HG02938 (cell line): ENCODE results near the gene ADRM1.

Experiments used
- ATAC-seq: cut with Tn5 transposase; IDR thresholded peaks from one replicate; pipeline ENCODE4 v1.9.1; 2021; ENCODE audit warnings: mild to moderate bottlenecking, moderate library complexity; ENCODE audit not compliant: unreplicated experiment

ADRM1 gene

DNA sequence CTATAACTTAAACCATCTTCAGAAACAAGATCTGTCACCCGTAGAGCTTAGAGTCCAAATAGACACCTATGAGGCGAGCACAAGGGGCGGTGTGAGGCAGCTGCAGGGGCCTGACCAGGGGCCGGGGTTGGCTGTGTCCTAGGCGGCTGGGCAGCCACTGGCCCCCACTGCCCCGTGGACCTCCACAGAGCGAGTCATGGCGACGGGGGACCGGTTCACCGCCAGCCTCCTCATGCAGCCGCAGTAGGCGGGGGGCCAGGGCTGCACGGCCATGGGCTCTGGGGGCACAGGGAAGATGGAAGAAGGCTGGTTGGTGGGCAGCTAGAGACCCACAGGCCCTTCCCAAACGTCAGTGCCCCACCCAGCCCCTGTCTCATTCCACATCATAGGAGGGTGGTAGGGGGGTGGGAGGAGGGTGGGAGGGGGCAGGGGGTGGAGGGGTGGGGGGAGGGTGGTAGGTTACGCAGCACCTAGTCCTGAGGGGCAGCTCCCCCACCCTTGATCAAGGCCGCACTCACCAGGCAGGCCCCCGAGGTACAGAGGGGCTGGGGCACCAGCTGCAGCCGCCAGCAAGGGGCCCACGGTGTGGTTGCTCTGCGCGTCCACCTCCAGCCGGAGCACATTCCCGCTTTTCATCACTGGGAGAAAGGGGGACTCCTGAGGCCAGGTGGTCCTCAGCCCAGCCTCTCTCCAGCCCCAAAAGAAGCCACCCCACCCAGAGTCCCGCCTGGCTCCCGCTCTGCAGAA is 6.6 kb downstream of the ADRM1 start:
- ATAC-seq = no peak

DNA sequence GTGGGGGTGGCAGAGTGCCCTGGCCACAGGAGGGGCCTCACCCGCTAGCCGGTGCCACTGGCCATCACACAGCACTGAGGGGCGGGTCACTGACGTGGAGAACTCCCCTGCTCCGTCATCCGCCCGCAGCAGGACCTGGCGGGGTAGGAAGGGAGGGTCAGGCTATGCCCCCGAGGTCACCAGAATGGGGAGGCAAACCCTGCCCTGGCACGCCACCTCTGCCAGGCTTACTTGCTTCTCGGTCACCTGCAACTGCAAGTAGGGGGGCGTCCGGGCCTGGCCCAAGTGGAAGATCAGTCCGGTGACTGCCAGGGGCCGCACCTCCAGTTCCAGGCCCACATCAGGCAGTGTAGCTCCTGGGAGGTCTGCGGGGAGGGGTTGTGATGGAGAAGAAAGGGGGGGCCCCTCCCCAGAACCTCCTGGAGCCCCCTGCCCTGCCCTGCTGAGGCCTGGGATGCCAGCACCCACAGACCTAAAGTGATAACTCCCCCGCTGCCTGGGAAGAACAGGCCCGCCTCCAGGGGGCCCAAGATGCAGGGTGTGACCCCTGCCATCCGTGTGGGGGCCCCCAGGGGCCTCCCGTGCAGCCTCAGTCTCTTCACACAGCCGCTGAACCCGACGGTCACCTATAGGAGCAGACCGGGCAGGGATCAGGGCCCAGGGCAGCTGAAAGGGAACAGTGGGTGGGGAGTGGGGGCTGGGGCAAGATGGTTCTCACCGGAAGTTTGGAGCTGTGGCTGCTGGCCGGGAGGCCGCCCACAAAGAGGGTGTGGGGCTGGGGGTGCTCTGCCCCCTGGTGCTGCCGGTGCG is 7.4 kb downstream of the ADRM1 start:
- no peak for ATAC-seq

DNA sequence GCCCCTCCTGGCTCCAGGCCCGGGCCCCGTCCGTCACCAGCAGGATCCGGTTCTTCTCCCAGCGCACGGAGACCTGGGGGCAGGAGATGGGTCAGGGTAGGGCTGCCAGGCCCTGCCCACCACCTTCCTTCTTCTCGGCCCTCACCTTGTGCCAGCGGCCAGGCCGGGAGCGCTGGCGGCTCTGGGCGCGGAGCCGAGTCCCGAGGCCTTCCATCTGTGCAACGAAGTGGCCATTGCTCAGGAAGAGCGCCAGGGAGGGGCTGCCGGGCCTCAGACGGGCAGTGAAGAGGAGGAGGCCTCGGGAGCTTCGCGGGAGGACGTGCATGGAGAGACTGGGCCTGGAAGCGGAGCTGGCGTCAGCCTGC is 7.9 kb downstream of the ADRM1 start:
- ATAC-seq = no peak

DNA sequence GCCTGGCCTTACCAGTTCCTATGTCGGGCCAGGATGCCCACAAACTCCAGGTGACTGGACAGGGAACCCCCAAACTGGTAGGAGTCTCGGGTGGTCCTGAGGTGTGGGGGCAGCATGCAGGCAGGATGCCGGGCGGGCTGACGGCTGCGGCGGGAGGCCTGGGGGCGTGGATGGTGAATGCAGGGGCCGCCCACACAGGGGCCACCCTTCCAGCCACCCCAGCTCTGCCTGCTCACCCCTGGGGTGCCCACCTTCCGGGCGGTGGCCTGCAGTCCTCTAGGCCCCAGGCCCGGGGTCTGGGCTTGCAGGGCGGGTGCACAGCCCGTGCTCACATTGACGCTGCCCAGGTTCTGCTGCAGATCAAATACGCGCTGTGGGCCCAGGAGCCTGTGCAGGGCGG is 8.4 kb downstream of the ADRM1 start:
- no peak for ATAC-seq

DNA sequence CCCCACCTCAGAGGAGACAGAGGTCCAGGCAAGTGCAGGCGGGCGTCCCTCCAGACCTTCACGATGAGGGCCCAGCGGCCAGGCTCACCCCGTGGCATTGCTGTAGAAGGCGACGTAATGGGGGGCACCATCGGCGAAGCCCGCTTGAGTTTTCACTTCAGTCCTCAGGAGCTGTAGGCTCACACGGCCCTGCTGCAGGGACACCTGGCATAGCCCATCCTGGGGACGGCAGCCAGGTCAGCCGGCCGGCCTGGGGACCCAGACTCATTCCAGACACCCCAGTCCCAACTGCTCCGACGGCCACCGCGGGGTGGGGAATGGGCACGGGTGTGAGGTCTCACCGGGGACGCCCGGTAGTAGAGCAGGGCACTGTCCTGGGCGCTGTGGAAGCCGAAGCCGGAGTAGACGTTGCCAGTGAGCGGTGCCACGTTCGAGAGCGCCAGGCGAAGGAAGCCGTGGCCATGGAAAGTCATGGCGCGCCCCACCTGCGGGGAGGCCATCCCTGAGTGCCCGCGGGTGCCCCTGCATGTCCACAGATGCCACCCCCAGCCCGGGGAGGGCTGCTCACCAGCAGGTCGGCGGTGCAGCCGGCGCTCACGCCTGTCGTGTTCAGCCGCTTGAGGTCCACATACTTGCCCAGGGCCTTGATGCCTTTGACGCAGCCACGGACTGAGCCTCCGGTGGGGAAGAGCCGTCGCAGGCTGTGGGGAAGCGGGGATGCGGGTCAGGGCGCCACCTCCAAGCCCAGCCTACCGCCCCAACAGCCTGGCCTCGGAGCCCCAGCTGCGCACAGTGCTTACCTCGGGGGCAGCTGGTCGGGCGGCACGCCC is 9.2 kb downstream of the ADRM1 start:
- ATAC-seq = no peak

DNA sequence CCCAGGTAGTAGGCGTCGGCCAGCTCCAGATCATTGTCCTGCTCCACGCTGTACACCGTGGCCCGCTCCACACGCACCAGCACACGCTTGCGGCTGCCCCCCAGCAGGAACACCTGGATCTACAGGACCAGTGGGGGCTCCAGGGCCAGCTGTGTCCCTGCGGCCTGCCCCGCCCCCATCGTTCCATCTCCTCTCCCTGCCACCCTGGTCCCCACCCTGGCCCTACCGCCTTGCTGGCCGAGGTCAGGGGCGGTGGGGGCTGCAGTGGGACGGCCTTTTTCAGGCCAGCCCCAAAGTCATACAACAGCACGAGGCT is 9.8 kb downstream of the ADRM1 start:
- no peak for ATAC-seq

DNA sequence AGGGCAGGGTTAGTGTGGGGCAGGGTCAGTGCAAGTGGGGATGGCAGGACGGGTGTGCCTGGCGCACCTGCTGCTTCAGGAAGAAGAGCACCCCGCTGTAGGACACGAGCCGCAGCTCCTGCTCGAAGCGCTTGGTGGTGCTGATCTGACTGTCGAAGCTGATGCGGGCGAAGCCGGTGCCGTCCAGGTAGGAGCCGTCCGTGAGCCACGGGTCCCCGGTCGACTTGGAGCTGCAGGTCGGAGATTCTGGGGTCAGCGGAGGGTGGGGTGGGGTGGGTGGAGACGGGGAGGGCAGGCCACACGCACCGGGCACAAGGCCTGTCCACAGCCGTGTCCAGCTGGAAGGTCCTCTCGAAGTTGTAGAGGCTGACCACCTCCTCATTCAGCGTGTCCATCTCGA is 10.2 kb downstream of the ADRM1 start:
- no peak for ATAC-seq

DNA sequence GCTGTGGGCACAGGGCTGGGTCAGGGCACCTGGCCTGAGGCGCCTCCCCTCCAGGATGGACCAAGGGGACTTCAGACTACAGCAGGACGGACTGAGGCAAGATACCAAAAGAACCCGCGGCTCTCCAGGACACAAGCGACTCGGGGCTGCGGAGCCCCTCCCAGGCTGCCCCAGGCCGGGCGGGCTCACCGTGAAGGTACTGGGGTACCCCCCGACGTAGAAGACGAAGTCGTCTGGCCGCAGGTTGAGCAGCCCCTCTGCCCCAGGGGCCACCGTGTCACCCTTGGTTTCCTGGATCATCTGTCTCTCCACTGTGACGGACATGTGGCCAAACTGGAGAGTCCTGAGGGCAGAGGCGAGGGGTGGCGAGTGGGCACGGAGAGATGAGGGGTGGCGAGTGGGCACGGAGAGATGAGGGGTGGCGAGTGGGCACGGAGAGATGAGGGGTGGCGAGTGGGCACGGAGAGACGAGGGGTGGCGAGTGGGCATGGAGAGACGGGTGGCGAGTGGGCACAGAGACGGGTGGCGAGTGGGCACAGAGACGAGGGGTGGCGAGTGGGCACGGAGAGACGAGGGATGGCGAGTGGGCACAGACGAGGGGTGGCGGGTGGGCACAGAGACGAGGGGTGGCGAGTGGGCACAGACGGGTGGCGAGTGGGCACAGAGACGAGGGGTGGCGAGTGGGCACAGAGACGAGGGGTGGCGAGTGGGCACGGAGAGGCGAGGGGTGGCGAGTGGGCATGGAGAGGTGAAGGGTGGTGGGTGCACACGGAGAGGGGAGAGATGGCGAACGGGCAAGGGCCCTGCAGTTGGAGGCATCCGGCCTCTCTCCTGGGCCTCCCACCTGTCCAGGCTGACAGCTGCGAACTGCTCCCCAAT is 10.9 kb downstream of the ADRM1 start:
- no peak for ATAC-seq

DNA sequence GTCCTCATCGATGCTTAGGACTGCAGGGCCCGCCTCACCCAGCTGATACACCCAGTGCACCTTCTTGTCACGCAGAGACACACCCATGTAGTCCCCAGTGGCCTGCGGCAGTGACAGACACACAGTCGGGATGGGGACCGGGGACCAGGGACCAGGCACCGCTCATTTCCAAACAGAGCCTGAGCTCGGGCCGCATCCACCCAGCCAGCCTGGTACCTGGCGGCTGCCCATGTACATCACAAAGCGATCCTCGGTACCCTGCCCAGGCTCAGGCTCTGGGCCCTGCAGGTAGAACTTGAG is 11.5 kb downstream of the ADRM1 start:
- ATAC-seq = no peak

DNA sequence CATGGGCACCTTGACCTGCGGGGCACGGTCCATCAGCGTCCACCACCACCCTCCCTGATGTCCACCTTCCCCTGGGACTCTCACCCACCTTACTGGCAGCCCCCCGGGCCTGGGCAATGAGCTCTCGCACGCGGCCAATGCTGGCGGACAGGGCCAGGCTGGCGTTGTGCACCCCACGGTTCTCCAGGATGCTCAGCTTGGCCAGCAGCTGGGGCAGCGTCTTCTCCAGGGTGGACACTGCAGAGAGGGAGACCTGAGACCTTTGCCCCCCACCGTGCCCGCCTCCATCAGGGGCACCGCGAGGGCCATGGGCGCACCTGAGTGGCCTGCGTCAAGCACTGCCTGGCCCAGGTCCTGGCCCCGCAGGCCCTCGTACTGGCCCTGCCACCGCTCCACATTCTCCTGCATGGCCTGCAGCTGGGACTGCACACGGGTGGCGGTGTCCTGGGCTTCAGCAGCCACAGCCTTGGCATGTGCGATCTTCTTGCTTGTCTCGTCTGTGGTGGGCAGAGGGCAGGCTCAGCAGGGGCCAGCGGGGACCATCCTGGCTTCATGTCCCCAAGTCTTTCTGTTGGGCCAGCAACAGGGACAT is 12.0 kb downstream of the ADRM1 start:
- ATAC-seq = no peak

DNA sequence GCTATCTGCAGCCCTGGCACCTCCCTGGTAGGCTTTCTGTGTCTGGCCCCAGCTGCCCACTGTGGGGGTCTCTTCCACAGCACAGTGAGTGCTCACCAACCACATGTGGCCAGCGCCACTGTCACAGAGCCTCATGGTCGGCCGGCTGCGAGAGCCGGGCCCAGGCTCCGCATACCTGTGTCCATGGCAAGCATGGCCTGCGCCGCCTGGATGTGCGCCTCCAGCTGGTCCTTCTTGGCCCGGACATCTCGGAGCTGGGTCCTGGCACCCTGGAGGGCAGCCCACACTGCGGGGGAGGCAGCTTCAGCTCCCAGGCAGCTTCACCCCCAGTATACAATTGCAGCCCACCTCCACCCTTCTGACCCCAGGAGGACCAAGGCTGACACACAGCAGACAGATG is 13.0 kb downstream of the ADRM1 start:
- no peak for ATAC-seq

DNA sequence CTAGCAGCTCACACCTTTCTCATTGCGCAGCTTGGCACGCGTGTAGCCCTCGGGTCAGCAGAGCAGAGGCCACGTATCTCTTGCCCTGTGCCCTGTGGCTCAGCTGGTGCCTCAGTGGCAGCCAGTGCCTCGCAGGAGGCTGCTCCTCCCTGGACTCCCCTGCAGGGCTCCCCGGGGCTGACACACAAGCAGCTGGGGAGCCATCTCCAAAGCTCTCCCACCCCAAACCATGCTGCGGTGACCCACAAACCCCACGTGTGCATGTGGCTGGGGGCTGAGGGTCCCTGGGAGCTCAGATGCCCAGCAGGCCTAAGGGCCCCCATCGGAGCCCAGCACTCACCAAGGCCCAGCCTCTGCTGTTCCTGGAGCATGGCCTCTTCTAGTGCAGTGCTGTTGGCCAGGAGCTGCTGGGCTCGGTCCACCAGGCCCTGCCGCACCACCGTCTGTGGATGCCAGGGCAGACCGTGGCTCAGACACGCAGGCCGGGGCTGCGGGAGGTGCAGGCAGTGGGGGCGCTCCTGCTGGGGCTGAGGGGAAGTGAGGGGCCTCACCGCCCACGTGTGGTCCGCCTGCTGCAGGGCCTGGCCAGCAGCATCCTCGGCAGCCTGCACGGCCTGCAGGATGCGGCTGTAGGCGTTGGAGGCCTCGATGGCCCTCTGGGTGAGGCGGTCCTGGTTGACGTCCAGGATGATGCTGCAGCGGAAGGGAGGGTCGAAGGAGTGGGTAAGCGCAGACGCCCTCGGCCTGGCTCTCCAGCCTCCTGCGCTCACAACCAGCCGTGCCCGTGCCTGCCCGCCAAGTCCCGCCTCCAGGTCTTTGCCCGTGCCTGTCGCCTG is 13.8 kb downstream of the ADRM1 start:
- ATAC-seq = no peak

DNA sequence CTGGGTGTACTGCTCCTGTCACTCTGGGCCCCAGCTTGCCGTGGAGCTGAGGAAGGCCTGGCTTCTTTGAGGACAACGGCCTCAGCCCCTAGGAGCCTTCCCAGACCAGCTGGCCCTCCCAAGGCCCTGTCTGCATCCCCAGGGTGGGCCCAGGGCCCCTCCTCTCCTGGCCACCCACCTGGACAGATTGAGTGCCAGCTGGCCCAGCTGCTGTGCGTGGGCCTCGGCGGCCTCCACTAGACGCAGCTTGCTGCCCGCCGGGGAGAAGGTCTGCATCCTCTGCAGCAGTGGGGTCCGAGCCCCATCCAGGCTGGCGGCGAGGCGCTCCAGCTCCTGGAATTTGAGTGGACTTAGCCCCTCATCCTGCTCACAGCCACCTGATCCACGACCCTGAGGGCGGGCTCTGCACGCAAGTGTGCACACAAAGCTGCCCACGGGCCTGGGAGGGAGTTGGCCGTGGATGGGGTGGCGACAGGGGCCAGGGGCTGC is 14.4 kb downstream of the ADRM1 start:
- no peak for ATAC-seq

DNA sequence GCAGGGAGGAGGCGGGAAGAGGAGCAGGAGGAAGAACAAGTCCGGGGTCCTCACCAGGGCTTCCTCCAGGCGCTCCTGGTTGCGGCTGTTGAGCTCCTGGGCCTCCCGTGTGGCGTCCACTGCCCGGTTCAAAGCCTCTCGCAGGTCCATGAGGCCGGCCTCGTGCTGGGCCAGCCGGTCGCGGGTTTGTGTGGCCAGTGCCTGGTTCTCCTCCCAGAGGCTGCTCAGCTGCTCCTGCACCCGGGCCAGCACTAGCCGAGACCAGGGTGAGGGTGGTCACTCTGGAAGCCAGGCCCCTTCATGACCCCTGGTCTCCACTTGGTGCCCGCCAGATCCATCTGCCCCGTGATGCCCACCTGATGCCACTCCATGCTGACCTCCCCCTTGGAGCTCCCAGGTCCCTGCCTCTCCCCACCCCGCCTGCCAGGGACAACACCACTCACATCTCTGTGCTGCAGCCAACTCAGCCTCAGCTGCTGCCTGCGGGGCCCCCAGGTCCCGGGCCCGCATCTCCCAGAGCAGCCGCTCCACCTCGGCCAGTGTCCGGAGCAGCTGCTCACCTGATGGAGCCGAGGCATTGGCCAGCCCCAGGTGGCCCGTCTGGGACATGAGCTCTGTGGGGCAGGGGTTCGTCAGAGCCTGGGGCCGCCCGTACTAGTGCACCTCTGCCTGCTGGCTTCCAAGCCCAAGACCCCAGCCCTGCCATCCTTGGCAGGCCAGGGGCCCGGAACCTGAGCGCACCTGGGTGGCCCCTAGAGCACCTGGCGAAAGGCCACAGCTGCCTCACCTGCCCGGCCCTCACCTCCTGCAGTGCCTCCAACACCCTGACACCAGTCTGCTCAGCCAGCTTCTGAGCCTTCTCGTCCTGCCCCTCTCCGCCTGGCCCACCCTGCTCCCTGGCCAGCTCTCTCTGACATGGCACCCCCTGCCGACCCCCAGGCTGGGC is 15.9 kb downstream of the ADRM1 start:
- ATAC-seq = no peak

DNA sequence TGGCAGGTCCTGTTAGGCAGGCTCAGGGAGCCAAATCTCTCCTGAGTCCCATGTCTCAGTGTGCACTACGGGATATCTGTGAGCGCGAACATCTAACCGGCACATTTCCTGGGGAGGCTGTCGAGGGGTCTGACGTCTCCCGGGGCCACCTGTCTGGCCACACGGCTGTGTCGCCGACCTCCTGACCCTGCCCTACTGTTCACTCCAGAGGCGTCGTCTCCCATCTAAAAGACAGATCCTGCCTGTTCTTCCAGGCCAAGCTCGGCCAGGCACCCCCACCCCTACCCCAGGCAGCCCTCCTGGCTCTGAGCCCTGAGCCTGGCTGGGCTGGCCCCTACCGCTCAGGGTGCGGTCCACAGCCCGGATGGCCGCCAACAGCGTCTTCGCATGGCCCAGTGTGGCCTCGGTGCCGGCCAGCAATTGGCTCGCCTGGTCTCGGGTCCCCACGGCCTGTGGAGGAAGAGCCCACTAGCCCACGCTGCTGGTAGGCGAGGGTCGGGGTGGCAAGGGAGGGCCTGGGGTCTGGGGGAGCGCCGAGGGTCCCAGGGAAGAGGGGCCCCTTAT is 16.6 kb downstream of the ADRM1 start:
- no peak for ATAC-seq

DNA sequence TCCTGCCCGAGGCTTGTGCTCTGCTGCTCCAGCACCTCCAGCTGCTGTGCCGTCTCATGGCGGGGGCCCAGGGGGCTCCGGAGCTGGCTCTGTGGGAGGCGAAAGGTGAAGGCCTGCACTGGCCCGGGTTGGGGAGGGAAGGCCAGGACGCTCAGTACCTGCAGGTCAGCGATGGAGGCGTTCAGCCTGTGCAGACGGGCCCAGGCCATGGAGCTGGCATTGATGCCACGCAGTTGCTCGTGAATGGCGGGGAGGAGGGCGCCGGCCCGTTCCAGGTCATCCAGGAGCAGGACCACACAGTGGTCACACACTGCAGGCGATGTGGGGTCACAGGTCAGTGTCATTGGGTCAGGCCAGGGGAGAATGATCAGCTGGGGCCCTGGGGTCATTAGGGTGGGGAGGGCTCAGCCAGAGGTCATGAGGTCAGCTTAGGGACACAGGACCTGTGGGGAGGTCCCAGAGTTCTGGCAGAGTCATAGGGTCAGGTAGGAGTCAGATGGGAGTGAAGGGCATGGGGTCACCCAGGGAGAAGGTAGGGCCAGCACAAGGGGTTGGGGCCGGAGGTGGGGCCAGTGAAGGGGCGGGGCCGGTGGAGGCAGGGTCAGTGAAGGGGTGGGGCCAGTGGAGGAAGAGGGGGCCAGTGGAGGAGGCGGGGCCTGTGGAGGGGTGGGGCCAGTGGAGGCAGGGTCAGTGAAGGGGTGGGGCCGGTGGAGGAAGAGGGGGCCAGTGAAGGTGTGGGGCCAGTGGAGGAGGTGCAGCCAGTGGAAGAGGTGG is 18.0 kb downstream of the ADRM1 start:
- no peak for ATAC-seq

DNA sequence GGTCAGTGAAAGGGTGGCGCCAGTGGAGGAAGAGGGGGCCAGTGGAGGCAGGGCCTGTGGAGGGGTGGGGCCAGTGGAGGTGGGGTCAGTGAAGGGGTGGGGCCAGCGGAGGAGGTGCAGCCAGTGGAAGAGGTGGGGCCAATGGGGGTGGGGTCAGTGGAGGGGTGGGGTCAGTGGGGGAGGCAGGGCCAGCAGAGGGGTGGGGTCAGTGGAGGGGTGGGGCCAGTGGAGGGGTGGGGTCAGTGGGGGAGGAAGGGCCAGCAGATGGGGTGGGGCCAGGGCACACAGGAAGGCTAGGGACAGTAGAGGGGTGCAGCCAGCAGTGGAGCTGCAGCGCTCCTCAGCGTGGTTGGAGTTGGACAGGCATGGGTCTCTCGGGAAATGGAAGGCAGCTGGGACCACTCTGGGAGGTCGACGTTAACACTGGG is 18.7 kb downstream of the ADRM1 start:
- no peak for ATAC-seq
